Body of pancreas (tissue), 4 donors: Measurements from ENCODE around the gene SLC30A4.

ENCODE experiments used
- POLR2A ChIP-seq, 3 donors: fragments of 450-650 bp; IDR thresholded peaks; one replicate each; pipeline ENCODE4 v1.6.1; 2016; ENCODE audit warnings: antibody characterized with exemption in 3 of 3, mild to moderate bottlenecking in 2 of 3
- TF ChIP-seq, protein P1 (sequence below), 7 experiments: fragments of 450-650 bp in 4 of 7; fragments of 200-600 bp in 3 of 7; sonication (generic) in 3 of 7; IDR thresholded peaks; one replicate each; pipeline ENCODE4 v1.5.1; 2016 to 2019; ENCODE audit warnings: antibody characterized with exemption in 7 of 7

DNA sequence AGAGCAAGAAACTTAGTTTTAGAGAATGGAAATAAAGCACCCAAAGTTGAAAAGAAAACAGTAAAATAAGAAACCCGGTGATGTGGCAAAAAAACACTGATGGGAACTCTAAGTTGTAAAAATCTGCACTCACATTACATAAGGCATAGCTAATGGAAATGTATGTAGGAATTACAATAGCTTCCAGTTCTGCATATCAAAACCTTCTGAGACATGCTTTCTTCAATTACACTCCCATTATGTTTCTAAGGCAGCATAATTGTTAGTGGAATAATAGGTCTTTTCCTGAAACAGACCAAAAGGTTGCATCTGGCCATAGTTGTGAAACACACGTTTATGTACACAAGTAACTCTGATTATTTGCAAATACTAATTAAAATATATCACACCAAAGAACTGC, 41.4 kb downstream of the SLC30A4 start:
- TF ChIP-seq, protein P1, sequence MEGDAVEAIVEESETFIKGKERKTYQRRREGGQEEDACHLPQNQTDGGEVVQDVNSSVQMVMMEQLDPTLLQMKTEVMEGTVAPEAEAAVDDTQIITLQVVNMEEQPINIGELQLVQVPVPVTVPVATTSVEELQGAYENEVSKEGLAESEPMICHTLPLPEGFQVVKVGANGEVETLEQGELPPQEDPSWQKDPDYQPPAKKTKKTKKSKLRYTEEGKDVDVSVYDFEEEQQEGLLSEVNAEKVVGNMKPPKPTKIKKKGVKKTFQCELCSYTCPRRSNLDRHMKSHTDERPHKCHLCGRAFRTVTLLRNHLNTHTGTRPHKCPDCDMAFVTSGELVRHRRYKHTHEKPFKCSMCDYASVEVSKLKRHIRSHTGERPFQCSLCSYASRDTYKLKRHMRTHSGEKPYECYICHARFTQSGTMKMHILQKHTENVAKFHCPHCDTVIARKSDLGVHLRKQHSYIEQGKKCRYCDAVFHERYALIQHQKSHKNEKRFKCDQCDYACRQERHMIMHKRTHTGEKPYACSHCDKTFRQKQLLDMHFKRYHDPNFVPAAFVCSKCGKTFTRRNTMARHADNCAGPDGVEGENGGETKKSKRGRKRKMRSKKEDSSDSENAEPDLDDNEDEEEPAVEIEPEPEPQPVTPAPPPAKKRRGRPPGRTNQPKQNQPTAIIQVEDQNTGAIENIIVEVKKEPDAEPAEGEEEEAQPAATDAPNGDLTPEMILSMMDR (IDR thresholded peaks at IDR 0.05), result no peak
- TF ChIP-seq POLR2A (IDR thresholded peaks at IDR 0.05), result no peak
